Bronchial epithelial cell (primary cell): Measurements from ENCODE around the gene DNAH5. TPM values are rescaled to one million over a fixed set of nuclear protein-coding genes. Genes with fewer than 3 reads are reported as not detected.
A peak's percentile ranks its signal among the peaks of the same experiment; 100 is the strongest.

Experiments
- DNase-seq: peaks from one replicate; pipeline ENCODE4 v3.0.0-alpha.2; 2010; ENCODE audit warnings: low read depth
- FAIRE-seq: peaks from 2 replicates; lab custom pipeline; 2011; peaks lifted over from hg19 to GRCh38; lab: Jason Lieb, UNC
- H3K27me3 ChIP-seq: 2 replicates; pipeline ENCODE4 v1.5.1; 2011; ENCODE audit warnings: low read length; ENCODE audit not compliant: control insufficient read depth, insufficient read depth
- H3K36me3 ChIP-seq: 2 replicates; pipeline ENCODE4 v1.5.1; 2011; ENCODE audit warnings: low read length; ENCODE audit not compliant: control insufficient read depth, insufficient read depth
- H3K4me3 ChIP-seq: 2 replicates; pipeline ENCODE4 v1.5.1; 2011; ENCODE audit warnings: mild to moderate bottlenecking, low read depth, low read length, control low read depth
- CTCF ChIP-seq: IDR thresholded peaks from 2 replicates; pipeline ENCODE4 v1.5.1; 2011; ENCODE audit warnings: mild to moderate bottlenecking, moderate library complexity, low read length, control low read depth, inconsistent platforms; ENCODE audit not compliant: insufficient read depth, severe bottlenecking
- total RNA-seq: library from RNA; depleted of rRNA; stranded (reverse); fragments of >200 nt; gene quantifications from 2 replicates; pipeline ENCODE4 v1.2.1, GENCODE V29; 2014

The DNAH5 gene
- total RNA-seq, 1 donor from 2014 or later = under 0.01 TPM

GRCh38 chr5:13973724-13974123 is 29.2 kb upstream of the DNAH5 start:
- no peak for FAIRE-seq
- TF ChIP-seq CTCF = no peak
- no peaks in the 10 kb centered on the region for H3K27me3 ChIP-seq

GRCh38 chr5:13972029-13972428 is 27.5 kb upstream of the DNAH5 start:
- no peaks in the 10 kb centered on the region for H3K36me3 ChIP-seq
- DNase-seq = no peak
- no peak overlapping the region for H3K4me3 ChIP-seq
- H3K27me3 ChIP-seq = no peaks in the 10 kb centered on the region
- no peak for TF ChIP-seq CTCF
- no peak for FAIRE-seq

More at GRCh38 chr5:13973724-13974123, 29.2 kb upstream of the DNAH5 start:
- Histone ChIP-seq H3K36me3 (no peaks in the 10 kb centered on the region), H3K4me3 (no peak overlapping the region)
- DNase-seq = no peak

GRCh38 chr5:13957032-13957645 is 12.7 kb upstream of the DNAH5 start:
- no peaks in the 10 kb centered on the region for H3K36me3 ChIP-seq
- peak; percentile 63 for TF ChIP-seq CTCF
- DNase-seq = peak; percentile 75
- no peak overlapping the region for H3K4me3 ChIP-seq
- no peak for FAIRE-seq
- no peaks in the 10 kb centered on the region for H3K27me3 ChIP-seq

- H3K27me3 ChIP-seq = no peaks in the 10 kb centered on the region
- no peaks in the 10 kb centered on the region for H3K36me3 ChIP-seq
- TF ChIP-seq CTCF = no peak
- no peak for DNase-seq
- no peak for FAIRE-seq
- no peak overlapping the region for H3K4me3 ChIP-seq
These were observed 12.0 kb upstream of the DNAH5 start for GRCh38 chr5:13956471-13956870.

- DNase-seq (no peak), FAIRE-seq (no peak)
- Histone ChIP-seq H3K27me3 (no peaks in the 10 kb centered on the region), H3K36me3 (no peaks in the 10 kb centered on the region), H3K4me3 (no peak overlapping the region)
- TF ChIP-seq CTCF = no peak
These were observed 11.4 kb upstream of the DNAH5 start for GRCh38 chr5:13955896-13956295.

GRCh38 chr5:13946111-13946510 is 1.6 kb upstream of the DNAH5 start:
- H3K4me3 ChIP-seq = no peak overlapping the region
- H3K27me3 ChIP-seq = no peaks in the 10 kb centered on the region
- DNase-seq (no peak), FAIRE-seq (no peak)
- TF ChIP-seq CTCF = no peak
- no peaks in the 10 kb centered on the region for H3K36me3 ChIP-seq
